Purkinje cell (primary cell): ENCODE data around the gene PELI2. TPM values are rescaled to one million over a fixed set of nuclear protein-coding genes. Genes with fewer than 3 reads are reported as not detected.

Experiments used
- polyA plus RNA-seq: library from polyadenylated mRNA; unstranded; fragments of >200 nt; fragmentation: Nextera tagmentation; gene quantifications from 2 replicates; pipeline ENCODE4 v1.2.1, GENCODE V29; 2014

The PELI2 gene, protein sequence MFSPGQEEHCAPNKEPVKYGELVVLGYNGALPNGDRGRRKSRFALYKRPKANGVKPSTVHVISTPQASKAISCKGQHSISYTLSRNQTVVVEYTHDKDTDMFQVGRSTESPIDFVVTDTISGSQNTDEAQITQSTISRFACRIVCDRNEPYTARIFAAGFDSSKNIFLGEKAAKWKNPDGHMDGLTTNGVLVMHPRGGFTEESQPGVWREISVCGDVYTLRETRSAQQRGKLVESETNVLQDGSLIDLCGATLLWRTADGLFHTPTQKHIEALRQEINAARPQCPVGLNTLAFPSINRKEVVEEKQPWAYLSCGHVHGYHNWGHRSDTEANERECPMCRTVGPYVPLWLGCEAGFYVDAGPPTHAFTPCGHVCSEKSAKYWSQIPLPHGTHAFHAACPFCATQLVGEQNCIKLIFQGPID
- 1.7 and 4.9 TPM in 2 replicates for polyA plus RNA-seq

DNA sequence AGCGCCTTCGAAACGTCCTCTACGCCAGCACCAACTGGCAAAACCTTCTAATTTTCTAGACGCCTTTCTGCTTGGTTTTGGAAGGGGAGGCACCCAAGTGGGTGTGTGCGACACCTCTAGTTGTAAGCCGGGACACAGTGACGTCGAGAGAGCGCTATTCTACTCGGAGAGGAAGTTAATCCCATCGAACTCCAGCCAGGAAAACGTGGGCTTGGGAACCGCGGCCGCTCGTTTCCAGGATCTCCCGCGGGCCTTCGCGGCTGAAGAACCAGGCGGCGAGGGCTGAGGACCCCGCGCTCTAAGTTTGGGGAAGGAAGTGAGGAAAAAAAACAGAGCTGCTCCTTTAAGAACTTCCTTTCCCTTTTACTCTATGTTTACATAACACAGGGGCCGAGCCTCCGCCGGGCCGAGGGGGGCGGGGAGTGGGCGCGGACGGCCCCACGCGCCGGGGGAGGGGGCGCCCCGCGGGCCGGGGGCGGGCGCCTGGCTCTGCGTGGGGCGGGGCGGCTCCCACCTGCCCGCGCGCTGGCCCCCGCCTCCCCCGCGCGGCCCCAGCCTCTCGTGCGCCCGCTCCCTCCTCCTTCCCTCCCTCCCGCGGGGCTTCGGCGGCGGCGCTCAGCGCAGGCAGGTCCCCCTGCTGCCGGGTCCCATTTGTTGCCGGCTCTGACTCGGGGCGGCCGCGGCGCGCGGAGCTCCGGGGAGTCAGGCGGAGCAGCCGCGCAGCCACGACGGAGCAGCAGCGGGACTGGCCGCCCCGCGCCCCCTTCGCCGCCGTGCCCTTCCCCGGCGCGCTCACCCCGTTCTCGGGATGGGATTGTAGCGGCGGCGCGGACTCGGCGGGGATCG is at the start of gene PELI2:
TSS of gene PELI2 (plus strand) at position 647 of the 846 bp plus-strand sequence. CDS start 250 bp downstream, outside the sequence.

